GM12878 (cell line): ENCODE data around the gene TMX3. TPM values are rescaled to one million over a fixed set of nuclear protein-coding genes. Genes with fewer than 3 reads are reported as not detected.

ENCODE experiments used
- ATAC-seq: fragments of 200-7000 bp; cut with Tn5 transposase; 3 replicates; pipeline ENCODE4 v1.9.1; 2020; ENCODE audit warnings: mild to moderate bottlenecking, moderate library complexity
- BruUV-seq: library from RNA; stranded (reverse); fragments of 400-500 nt; replicated peaks from 2 replicates; lab custom pipeline; 2021; lab: Mats Ljungman, UMichigan
- CTCF ChIA-PET: fragments of 300-600 bp; sonication (Branson Sonifier 250); formaldehyde crosslinking; extraction: SDS; loops from one replicate; lab custom pipeline; 2021; ENCODE audit warnings: inconsistent platforms; lab: Yijun Ruan, JAX
- POLR2A ChIA-PET: fragments of 350-600 bp; formaldehyde crosslinking; extraction: SDS; loops from one replicate; lab custom pipeline; 2021; ENCODE audit warnings: inconsistent platforms; lab: Charles Lee
- RAD21 ChIA-PET: fragments of 300-600 bp; sonication (Branson Sonifier 250); formaldehyde crosslinking; loops from one replicate; lab custom pipeline; 2023; ENCODE audit warnings: antibody characterized with exemption; ENCODE audit not compliant: unreplicated experiment; lab: Charles Lee
- SMC1A ChIA-PET: fragments of 300-600 bp; sonication (Branson Sonifier 250); formaldehyde crosslinking; loops from one replicate; lab custom pipeline; 2023; ENCODE audit not compliant: unreplicated experiment, uncharacterized antibody; lab: Charles Lee
- DNase-seq: peaks from one replicate; pipeline ENCODE4 v3.0.0-alpha.2; 2011; ENCODE audit warnings: low read depth, low spot score
- FAIRE-seq: peaks from 3 replicates; lab custom pipeline; 2011; peaks lifted over from hg19 to GRCh38; lab: Jason Lieb, UNC
- H2AFZ ChIP-seq: 2 replicates; pipeline ENCODE4 v1.6.0; 2011; ENCODE audit warnings: low read depth, low read length, control low read depth; ENCODE audit not compliant: control insufficient read depth
- H3K27ac ChIP-seq: 2 replicates; pipeline ENCODE4 v1.5.1; 2011; ENCODE audit warnings: control low read depth; ENCODE audit not compliant: control insufficient read depth, insufficient read depth
- H3K27me3 ChIP-seq, 2 experiments: replicated peaks in 1 of 2; 2 replicates each; pipeline versions ENCODE4 v1.6.0 to v1.6.1; 2011; ENCODE audit warnings: low read length in 1 of 2; ENCODE audit not compliant: control insufficient read depth in 2 of 2, insufficient read depth in 2 of 2
- H3K36me3 ChIP-seq, 2 experiments: 2 replicates each; pipeline ENCODE4 v1.5.1; 2011; ENCODE audit warnings: low read length in 1 of 2; ENCODE audit not compliant: control insufficient read depth in 2 of 2, insufficient read depth in 2 of 2
- H3K4me1 ChIP-seq: 2 replicates; pipeline ENCODE4 v1.6.1; 2011; ENCODE audit warnings: mild to moderate bottlenecking, low read length, moderate library complexity, mixed read lengths; ENCODE audit not compliant: control insufficient read depth, insufficient read depth
- H3K4me2 ChIP-seq: 2 replicates; pipeline ENCODE4 v1.6.0; 2011; ENCODE audit warnings: control low read depth; ENCODE audit not compliant: control insufficient read depth, insufficient read depth
- H3K4me3 ChIP-seq: fragments of 200-600 bp; sonication (generic); 2 replicates; pipeline ENCODE4 v1.5.1; 2016
- H3K79me2 ChIP-seq: 2 replicates; pipeline ENCODE4 v1.6.0; 2011; ENCODE audit warnings: low read length; ENCODE audit not compliant: control insufficient read depth, insufficient read depth
- H3K9ac ChIP-seq: 2 replicates; pipeline ENCODE4 v1.8.0; 2011; ENCODE audit warnings: low read length, control low read depth, mixed read lengths; ENCODE audit not compliant: control insufficient read depth, insufficient read depth
- H3K9me3 ChIP-seq: replicated peaks from 3 replicates; pipeline ENCODE4 v1.5.1; 2011; ENCODE audit warnings: mild to moderate bottlenecking, low read length; ENCODE audit not compliant: control insufficient read depth, insufficient read depth
- H4K20me1 ChIP-seq: 2 replicates; pipeline ENCODE4 v1.6.0; 2011; ENCODE audit not compliant: control insufficient read depth, insufficient read depth
- CBX5 ChIP-seq: sonication (generic); IDR thresholded peaks from 2 replicates; pipeline ENCODE4 v1.6.1; 2016; ENCODE audit warnings: low read depth, moderate library complexity, mild to moderate bottlenecking, inconsistent platforms
- IKZF2 ChIP-seq, 2 experiments: fragments of 450-650 bp; IDR thresholded peaks; 2 replicates each; pipeline ENCODE4 v1.6.1; 2017; ENCODE audit warnings: mild to moderate bottlenecking in 2 of 2, moderate library complexity in 2 of 2
- RUNX3 ChIP-seq: IDR thresholded peaks from 2 replicates; pipeline ENCODE4 v1.6.1; 2012; ENCODE audit warnings: low read length, inconsistent platforms
- TCF12 ChIP-seq: IDR thresholded peaks from 2 replicates; pipeline ENCODE4 v1.6.1; 2011; ENCODE audit warnings: low read depth, mild to moderate bottlenecking, low read length
- WGBS: methylation state at CpG from one replicate; pipeline ENCODE4 v1.1.6; 2016; ENCODE audit warnings: low lambda C conversion rate; ENCODE audit not compliant: insufficient replicate concordance, insufficient coverage; ENCODE audit errors: missing lambda C conversion rate; 5-methylcytosine and 5-hydroxymethylcytosine counted together
- in situ Hi-C: fragments of 300-500 bp; cut with MboI; formaldehyde crosslinking; loops from 9 replicates; pipeline ENCODE4 v1.14.3; 2018; ENCODE audit warnings: mixed read lengths
- intact Hi-C: fragments of 100-400 bp; cut with micrococcal nuclease; formaldehyde crosslinking; loops from one replicate; pipeline ENCODE4 v1.14.2; 2022; ENCODE audit not compliant: unreplicated experiment
- polyA plus RNA-seq, 11 experiments: library from polyadenylated mRNA; depleted of rRNA in 4 of 11; unstranded in 6 of 11; stranded (reverse) in 5 of 11; fragments of >200 nt; fragmentation: Nextera tagmentation in 4 of 11; fragmentation: Illumina TruSeq in 1 of 11; extraction: Ambion mirVana in 4 of 11; extraction: Trizol in 1 of 11; gene quantifications; 1 replicate in 1 of 11; 2 replicates in 10 of 11; pipeline versions ENCODE4 v1.2.1 to v1.2.3, GENCODE V29; 2011 to 2016; ENCODE audit warnings: inconsistent platforms in 2 of 11, missing spikeins in 2 of 11, low read depth in 1 of 11
- total RNA-seq, 4 experiments: library from RNA; depleted of rRNA in 3 of 4; stranded (reverse); fragments of >200 nt in 3 of 4; fragmentation: Illumina TruSeq in 1 of 4; extraction: Trizol in 1 of 4; gene quantifications; 2 replicates each; pipeline versions ENCODE4 v1.2.1 to v1.2.3, GENCODE V29; 2013 to 2021
- TF ChIP-seq, protein P1 (sequence below): fragments of 450-650 bp; IDR thresholded peaks from 2 replicates; pipeline ENCODE4 v1.6.1; 2016; ENCODE audit warnings: mild to moderate bottlenecking

TMX3 gene
- total and polyA plus RNA-seq, 10 of the 15 experiments (the other 5 are each of a cell fraction or from before 2014, with no cell fraction given), result 14.2 to 85.6 (median 29.7) TPM

DNA sequence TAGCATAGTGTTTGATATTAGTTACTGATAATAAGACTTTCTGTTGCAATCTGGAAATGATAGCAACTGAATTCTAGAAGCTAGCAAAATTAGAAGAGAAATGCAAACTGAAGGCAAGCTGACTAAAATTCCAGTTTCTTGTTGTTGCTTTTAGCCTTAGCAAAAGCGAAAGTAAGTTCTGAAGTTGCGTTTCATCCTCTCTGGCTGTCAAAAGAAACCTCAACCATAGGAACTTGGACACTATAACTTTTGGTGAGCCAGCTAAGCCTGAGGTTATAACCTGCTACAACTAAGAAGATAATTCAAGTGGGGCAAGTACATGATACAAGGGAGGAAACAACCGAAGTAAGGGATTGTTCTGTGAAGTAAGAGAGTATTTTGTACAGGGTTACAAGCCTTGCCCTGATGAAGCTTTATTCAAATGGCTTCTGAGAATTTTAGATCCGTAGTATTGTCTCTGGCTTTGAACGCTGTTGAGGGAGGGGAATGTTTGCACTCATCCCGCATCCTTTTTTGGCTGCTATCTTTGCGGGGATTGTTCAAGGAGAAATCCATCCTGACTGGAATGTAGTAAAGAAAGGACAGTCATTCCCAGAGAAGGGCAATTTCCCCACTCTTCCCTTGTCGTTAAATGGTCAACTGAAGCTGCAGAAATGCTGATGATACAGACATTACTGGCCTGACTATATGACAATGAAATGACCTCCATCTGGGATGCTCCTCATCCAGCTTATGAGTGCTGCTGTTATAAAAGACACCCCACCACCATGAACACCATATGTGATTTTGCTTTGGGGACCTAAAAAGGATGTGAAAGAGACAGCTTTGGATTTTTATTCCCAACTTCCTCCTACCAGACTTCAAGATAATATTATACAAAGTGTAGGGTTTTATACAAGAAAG is 7.0 kb upstream of the TMX3 start:
- Histone ChIP-seq H3K4me2 (peak overlapping the region; percentile 90), H4K20me1 (no peaks in the 10 kb centered on the region), H3K9me3 (peaks cover 6% of the 10 kb centered on the region; the same call in 2 of the 3 replicates), H3K9ac (peak overlapping the region; percentile 58), H3K27ac (peak overlapping the region; percentile 82), H3K4me1 (peaks cover 19% of the 10 kb centered on the region), H2AFZ (peak overlapping the region; percentile 87), H3K36me3 (peaks cover 0 to 3% of the 10 kb centered on the region in 2 experiments; a peak in 1 of 4 replicates), H3K27me3 (no peaks in the 10 kb centered on the region)
- intact Hi-C loops, result no loop called here
- SMC1A ChIA-PET, result interaction anchor here (0.7 to 1.4 kb wide), 3 partner anchors 12 to 1554 kb away, joined by 3 to 4 read pairs (median 3); no protein-coding TSS in a partner anchor
- DNase-seq, result peak; percentile 30
- 3% methylated on average over 8 of the region's 8 CpGs for WGBS
- RAD21 ChIA-PET, result interaction anchor here (1.1 kb wide), 1 partner anchor 35 kb away, joined by 3 read pairs; no protein-coding TSS in a partner anchor
- BruUV-seq, result no TSS peak
- POLR2A ChIA-PET, result interaction anchor here (0.8 kb wide), 1 partner anchor 13 kb away, joined by 3 read pairs; no protein-coding TSS in a partner anchor
- TF ChIP-seq, protein P1, sequence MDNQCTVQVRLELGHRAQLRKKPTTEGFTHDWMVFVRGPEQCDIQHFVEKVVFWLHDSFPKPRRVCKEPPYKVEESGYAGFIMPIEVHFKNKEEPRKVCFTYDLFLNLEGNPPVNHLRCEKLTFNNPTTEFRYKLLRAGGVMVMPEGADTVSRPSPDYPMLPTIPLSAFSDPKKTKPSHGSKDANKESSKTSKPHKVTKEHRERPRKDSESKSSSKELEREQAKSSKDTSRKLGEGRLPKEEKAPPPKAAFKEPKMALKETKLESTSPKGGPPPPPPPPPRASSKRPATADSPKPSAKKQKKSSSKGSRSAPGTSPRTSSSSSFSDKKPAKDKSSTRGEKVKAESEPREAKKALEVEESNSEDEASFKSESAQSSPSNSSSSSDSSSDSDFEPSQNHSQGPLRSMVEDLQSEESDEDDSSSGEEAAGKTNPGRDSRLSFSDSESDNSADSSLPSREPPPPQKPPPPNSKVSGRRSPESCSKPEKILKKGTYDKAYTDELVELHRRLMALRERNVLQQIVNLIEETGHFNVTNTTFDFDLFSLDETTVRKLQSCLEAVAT, result 0 out of 2 replicates have a peak, but pooled peaks have one; percentile 29
- no peak for TF ChIP-seq TCF12
- TF ChIP-seq CBX5, result 0 out of 2 replicates have a peak, but pooled peaks have one; percentile 29
- peak; percentile 65 for TF ChIP-seq RUNX3
- peak in 1 of 2 experiments; percentile 10; a peak in 1 of 4 replicates for TF ChIP-seq IKZF2 (IDR thresholded peaks at IDR 0.05)
- TF ChIP-seq, all 136 proteins: peak for 4
- no peaks in the 10 kb centered on the region for H3K79me2 ChIP-seq
- in situ Hi-C loops, result no loop called here
- peak; percentile 98 for FAIRE-seq
- peak overlapping the region; percentile 54; the same call in 1 of the 2 replicates for H3K4me3 ChIP-seq
- peak; percentile 90 for ATAC-seq
- CTCF ChIA-PET, result interaction anchor here (1.0 to 1.3 kb wide), 2 partner anchors 13 to 62 kb away, joined by 3 read pairs; no protein-coding TSS in a partner anchor
